HL-60 (cell line): ENCODE measurements around the gene TFF3.

ENCODE experiments used
- DNase-seq, 2 experiments: peaks; one replicate each; pipeline ENCODE4 v3.0.0-alpha.2; 2010 to 2020; ENCODE audit warnings: low read depth in 1 of 2, low spot score in 1 of 2
- H3K27ac ChIP-seq: fragments of 250-450 bp; sonication (Bioruptor Pico); replicated peaks from 2 replicates; pipeline ENCODE4 v1.5.1; 2020; ENCODE audit warnings: mild to moderate bottlenecking, moderate library complexity
- H3K27me3 ChIP-seq: fragments of 250-450 bp; sonication (Bioruptor Pico); 2 replicates; pipeline ENCODE4 v1.5.1; 2021; ENCODE audit warnings: mild to moderate bottlenecking, moderate library complexity; ENCODE audit not compliant: insufficient read depth, poor library complexity, severe bottlenecking
- H3K4me3 ChIP-seq: replicated peaks from 2 replicates; pipeline ENCODE4 v1.5.1; 2011; ENCODE audit warnings: mild to moderate bottlenecking, control low read depth, low read length; ENCODE audit not compliant: insufficient read depth
- CTCF ChIP-seq: IDR thresholded peaks from one replicate; pipeline ENCODE4 v1.5.1; 2011; ENCODE audit warnings: low read length, control low read depth, inconsistent platforms; ENCODE audit not compliant: insufficient read depth
- GABPA ChIP-seq: IDR thresholded peaks from 2 replicates; pipeline ENCODE4 v1.6.1; 2012; ENCODE audit warnings: low read depth
- POLR2AphosphoS5 ChIP-seq: IDR thresholded peaks from 2 replicates; pipeline ENCODE4 v1.6.1; 2012; ENCODE audit warnings: low read depth
- REST ChIP-seq: IDR thresholded peaks from 2 replicates; pipeline ENCODE4 v1.6.1; 2012; ENCODE audit warnings: low read depth; ENCODE audit not compliant: insufficient replicate concordance
- SPI1 ChIP-seq: IDR thresholded peaks from 2 replicates; pipeline ENCODE4 v1.6.1; 2012; ENCODE audit warnings: low read depth, mild to moderate bottlenecking, borderline replicate concordance

TFF3 gene

DNA sequence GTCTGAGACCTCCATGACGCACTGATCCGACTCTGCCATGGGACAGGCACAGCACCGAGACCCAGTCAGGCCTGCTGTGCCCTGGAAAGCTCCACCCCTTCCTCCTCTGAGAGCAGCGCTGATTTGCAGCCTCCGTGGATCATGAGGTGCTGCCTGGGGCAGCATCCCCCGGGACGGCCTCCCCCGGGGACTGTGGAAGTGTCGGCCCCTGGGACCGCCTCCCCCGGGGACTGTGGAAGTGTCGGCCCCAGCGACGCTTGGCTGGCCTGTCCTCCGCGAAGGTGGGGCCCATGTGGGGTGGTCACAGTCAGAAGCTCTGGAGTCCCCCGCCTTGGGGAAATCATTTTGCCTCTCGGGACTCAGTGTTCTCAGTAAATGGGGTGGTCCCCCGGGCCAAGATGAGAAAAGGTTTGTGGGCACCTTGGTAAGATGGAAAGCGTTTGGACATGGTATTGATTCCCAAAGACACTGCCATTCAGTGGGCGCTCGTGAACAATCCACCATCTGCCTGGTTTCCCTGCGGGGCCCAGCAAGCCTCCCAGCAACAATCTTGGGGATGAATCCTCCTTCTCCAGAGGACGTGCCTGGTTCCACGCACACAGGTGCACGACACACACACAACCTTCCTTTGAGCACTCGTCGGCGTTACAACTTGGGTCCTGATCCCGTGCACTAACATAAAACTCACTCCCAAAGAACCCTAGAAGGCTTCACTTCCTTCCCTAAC lies 32.6 kb upstream of the TFF3 start:
- Histone ChIP-seq H3K27ac (no peak overlapping the region), H3K27me3 (no peaks in the 10 kb centered on the region), H3K4me3 (no peak overlapping the region)
- TF ChIP-seq GABPA (no peak), POLR2AphosphoS5 (no peak), REST (no peak), SPI1 (no peak), CTCF (no peak)
- no peak for DNase-seq

DNA sequence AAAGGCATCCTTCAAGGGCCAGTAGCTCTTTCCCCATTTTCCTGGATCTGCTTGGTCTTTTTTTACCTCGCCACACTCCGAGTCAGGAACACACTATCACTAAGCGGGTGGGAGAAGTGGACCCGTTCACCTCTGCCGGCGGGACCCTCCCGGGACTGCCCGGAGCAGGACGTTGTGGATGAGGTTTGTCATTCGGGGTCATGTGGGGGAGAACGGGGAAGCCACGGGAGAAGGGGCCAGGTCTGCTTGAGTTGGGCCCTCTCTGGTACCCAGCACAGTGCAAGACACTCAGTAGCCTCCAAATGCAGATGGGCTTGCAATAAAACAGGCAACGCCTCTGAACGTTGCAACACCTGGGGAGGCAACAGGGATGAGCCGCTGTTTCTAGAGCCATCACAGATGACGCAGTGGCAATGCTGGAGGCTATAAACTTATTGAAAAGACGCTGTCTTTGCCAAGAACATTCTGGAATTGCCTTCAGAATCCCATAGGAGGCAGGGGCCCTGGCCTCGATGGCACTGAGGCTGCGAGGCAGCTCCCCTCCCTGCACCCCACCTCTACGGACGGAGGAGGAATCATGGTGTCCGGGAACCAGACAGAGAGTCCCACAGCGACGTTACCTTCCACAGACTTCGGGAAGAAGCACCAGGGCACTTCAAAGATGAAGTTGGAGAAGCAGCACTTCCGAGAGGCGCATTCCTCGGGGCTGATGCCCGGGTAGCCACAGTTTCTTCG lies 31.8 kb upstream of the TFF3 start:
- Histone ChIP-seq H3K27me3 (no peaks in the 10 kb centered on the region), H3K4me3 (no peak overlapping the region), H3K27ac (no peak overlapping the region)
- no peak for DNase-seq
- TF ChIP-seq GABPA, result no peak
- no peak for TF ChIP-seq CTCF
- TF ChIP-seq POLR2AphosphoS5, result no peak
- no peak for TF ChIP-seq REST
- no peak for TF ChIP-seq SPI1

GRCh38 chr21:42346441-42346840 lies 31.2 kb upstream of the TFF3 start:
- TF ChIP-seq CTCF (no peak), REST (no peak), GABPA (no peak), SPI1 (no peak), POLR2AphosphoS5 (no peak)
- Histone ChIP-seq H3K27me3 (no peaks in the 10 kb centered on the region), H3K4me3 (no peak overlapping the region), H3K27ac (no peak overlapping the region)
- DNase-seq, result no peak
